Fibroblast of lung (primary cell): ENCODE data around the gene DNHD1.

Source experiments
- EZH2 ChIP-seq: IDR thresholded peaks from 2 replicates; pipeline ENCODE4 v1.5.1; 2012; ENCODE audit warnings: low read length, control low read depth, mild to moderate bottlenecking; ENCODE audit errors: missing control alignments
- TF ChIP-seq, protein P1 (sequence below), 2 donors: IDR thresholded peaks in 1 of 2; conservative IDR thresholded peaks in 1 of 2; 1 replicate in 1 of 2; 2 replicates in 1 of 2; pipeline ENCODE4 v1.5.1; 2011 to 2012; ENCODE audit warnings: low read length in 2 of 2, control low read depth in 1 of 2, inconsistent platforms in 1 of 2, low read depth in 1 of 2, mild to moderate bottlenecking in 1 of 2

GRCh38 chr11:6504166-6504565 lies 7.1 kb downstream of the DNHD1 start:
- TF ChIP-seq, protein P1, sequence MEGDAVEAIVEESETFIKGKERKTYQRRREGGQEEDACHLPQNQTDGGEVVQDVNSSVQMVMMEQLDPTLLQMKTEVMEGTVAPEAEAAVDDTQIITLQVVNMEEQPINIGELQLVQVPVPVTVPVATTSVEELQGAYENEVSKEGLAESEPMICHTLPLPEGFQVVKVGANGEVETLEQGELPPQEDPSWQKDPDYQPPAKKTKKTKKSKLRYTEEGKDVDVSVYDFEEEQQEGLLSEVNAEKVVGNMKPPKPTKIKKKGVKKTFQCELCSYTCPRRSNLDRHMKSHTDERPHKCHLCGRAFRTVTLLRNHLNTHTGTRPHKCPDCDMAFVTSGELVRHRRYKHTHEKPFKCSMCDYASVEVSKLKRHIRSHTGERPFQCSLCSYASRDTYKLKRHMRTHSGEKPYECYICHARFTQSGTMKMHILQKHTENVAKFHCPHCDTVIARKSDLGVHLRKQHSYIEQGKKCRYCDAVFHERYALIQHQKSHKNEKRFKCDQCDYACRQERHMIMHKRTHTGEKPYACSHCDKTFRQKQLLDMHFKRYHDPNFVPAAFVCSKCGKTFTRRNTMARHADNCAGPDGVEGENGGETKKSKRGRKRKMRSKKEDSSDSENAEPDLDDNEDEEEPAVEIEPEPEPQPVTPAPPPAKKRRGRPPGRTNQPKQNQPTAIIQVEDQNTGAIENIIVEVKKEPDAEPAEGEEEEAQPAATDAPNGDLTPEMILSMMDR (conservative IDR thresholded peaks at IDR 0.05 in 1 of 2, IDR thresholded peaks at IDR 0.05 in 1 of 2; ENCODE audit: low read depth in 1 of 2, low read length in 2 of 2): no peak
- TF ChIP-seq EZH2: no peak
